GM21825 (cell line): ENCODE results near the gene ALG1.
A peak's percentile ranks its signal among the peaks of the same experiment; 100 is the strongest.
"Not testable (repeated sequence)": the region's sequence is repeated elsewhere in the genome, so short reads cannot be mapped to it uniquely, and the experiment has no call there.

ENCODE experiments used
- ATAC-seq: cut with Tn5 transposase; IDR thresholded peaks from one replicate; pipeline ENCODE4 v1.9.1; 2021; ENCODE audit warnings: mild to moderate bottlenecking, moderate library complexity; ENCODE audit not compliant: unreplicated experiment

The ALG1 gene

GRCh38 chr16:5097061-5097469 is 25.4 kb downstream of the ALG1 start:
- not testable (repeated sequence) for ATAC-seq

GRCh38 chr16:5097470-5098220 is 26.0 kb downstream of the ALG1 start, which contains the start of gene EEF2KMT:
EEF2KMT (minus strand) TSS chr16:5097795; CDS start chr16:5097739, 56 bp downstream.
- peak; percentile 98 for ATAC-seq

GRCh38 chr16:5098221-5099159 is 26.8 kb downstream of the ALG1 start:
- ATAC-seq, result peak; percentile 65

GRCh38 chr16:5099174-5099573 is 27.5 kb downstream of the ALG1 start:
- ATAC-seq, result not testable (repeated sequence)

GRCh38 chr16:5103296-5104032 is 31.8 kb downstream of the ALG1 start:
- not testable (repeated sequence) for ATAC-seq

- ATAC-seq, result not testable (repeated sequence)
Measured at GRCh38 chr16:5105039-5105438, 33.4 kb downstream of the ALG1 start.

- ATAC-seq, result no peak
Measured at GRCh38 chr16:5108505-5109158, 37.0 kb downstream of the ALG1 start.

GRCh38 chr16:5110933-5111332 is 39.3 kb downstream of the ALG1 start:
- not testable (repeated sequence) for ATAC-seq

GRCh38 chr16:5116780-5117295 is 45.2 kb downstream of the ALG1 start:
- ATAC-seq, result not testable (repeated sequence)

GRCh38 chr16:5117300-5118087 is 45.9 kb downstream of the ALG1 start:
- ATAC-seq, result not testable (repeated sequence)

- not testable (repeated sequence) for ATAC-seq
Measured at GRCh38 chr16:5131467-5132004, 59.9 kb downstream of the ALG1 start.

- not testable (repeated sequence) for ATAC-seq
Measured at GRCh38 chr16:5132915-5133600, 61.4 kb downstream of the ALG1 start.

GRCh38 chr16:5134739-5135452 is 63.3 kb downstream of the ALG1 start:
- not testable (repeated sequence) for ATAC-seq
